ENCODE measurements around the gene TMEM163. TPM values are rescaled to one million over a fixed set of nuclear protein-coding genes. Genes with fewer than 3 reads are reported as not detected.
"Not testable (repeated sequence)": the region's sequence is repeated elsewhere in the genome, so short reads cannot be mapped to it uniquely, and the experiment has no call there.

Gene TMEM163
- total and polyA plus RNA-seq, 2 of the 13 experiments (the other 11 are each of a cell fraction or from before 2014, with no cell fraction given), result 0.05 TPM; not detected in 1

- ATAC-seq (no peak), FAIRE-seq (no peak), DNase-seq (ENCODE audit: low spot score) (no peak)
- H3K27me3 ChIP-seq (ENCODE audit: control insufficient read depth in 1 of 2, insufficient read depth in 2 of 2, low read length in 2 of 2), result no peaks in the 10 kb centered on the region
- CTCF ChIA-PET (ENCODE audit: low intra/inter-chr PET ratio, low total read pairs), result no interaction called here
- intact Hi-C loops (cut with micrococcal nuclease; ENCODE audit: unreplicated experiment) (no loop called here), in situ Hi-C loops (cut with HindIII; ENCODE audit: extremely low pct_ligation_motif_present, low pct_unique_long_range_greater_than_20kb) (no loop called here)
- H3K27ac ChIP-seq (ENCODE audit: extremely low read length, insufficient read depth, low read length), result no peak overlapping the region
- TF ChIP-seq ZNF609 (CRISPR knock-in tag; IDR thresholded peaks at IDR 0.05; ENCODE audit: borderline replicate concordance) (no peak), ZKSCAN8 (CRISPR knock-in tag; IDR thresholded peaks at IDR 0.05; ENCODE audit: borderline replicate concordance) (no peak), FOSL1 (CRISPR knock-in tag; IDR thresholded peaks at IDR 0.05; ENCODE audit: borderline replicate concordance) (no peak), TFAP4 (IDR thresholded peaks at IDR 0.05; ENCODE audit: borderline replicate concordance, low read depth) (no peak), JUNB (CRISPR knock-in tag; IDR thresholded peaks at IDR 0.05; ENCODE audit: borderline replicate concordance) (no peak), KLF6 (CRISPR knock-in tag; IDR thresholded peaks at IDR 0.05) (no peak), RBAK (CRISPR knock-in tag; IDR thresholded peaks at IDR 0.05) (no peak), ZFX (CRISPR knock-in tag; IDR thresholded peaks at IDR 0.05; ENCODE audit: low read depth) (no peak), NFYC (CRISPR knock-in tag; IDR thresholded peaks at IDR 0.05) (no peak)
- H3K9me3 ChIP-seq (ENCODE audit: low read length), result no peaks in the 10 kb centered on the region
- POLR2A ChIA-PET, result no interaction called here
- H3K4me1 ChIP-seq (ENCODE audit: insufficient read depth, low read length), result no peaks in the 10 kb centered on the region
- H2AFZ ChIP-seq (ENCODE audit: low read length), result no peak overlapping the region
- BruUV-seq (replicated peaks), result no TSS peak
- 0% methylated on average over 1 of the region's 1 CpG for WGBS (ENCODE audit: low lambda C conversion rate)
- H3K4me3 ChIP-seq (replicated peaks in 1 of 3; ENCODE audit: insufficient read depth in 1 of 3, low read depth in 2 of 3, low read length in 3 of 3), result no peak overlapping the region
- H4K20me1 ChIP-seq (ENCODE audit: insufficient read depth, low read length), result no peaks in the 10 kb centered on the region
- no peak overlapping the region for H3K9ac ChIP-seq (ENCODE audit: insufficient read depth, low read depth, low read length)
- H3K36me3 ChIP-seq (replicated peaks in 1 of 2; ENCODE audit: control insufficient read depth in 1 of 2, insufficient read depth in 2 of 2, low read length in 2 of 2), result no peaks in the 10 kb centered on the region
- no peaks in the 10 kb centered on the region for H3K79me2 ChIP-seq (ENCODE audit: insufficient read depth, low read length)
- H3K4me2 ChIP-seq (ENCODE audit: low read depth, low read length), result no peak overlapping the region
Observed at GRCh38 chr2:134567666-134568065, 151.1 kb downstream of the TMEM163 start.

- H3K4me2 ChIP-seq (ENCODE audit: low read depth, low read length); CTCF ChIA-PET (ENCODE audit: low intra/inter-chr PET ratio, low total read pairs); FAIRE-seq; intact Hi-C loops (cut with micrococcal nuclease; ENCODE audit: unreplicated experiment); H3K4me3 ChIP-seq (replicated peaks in 1 of 3; ENCODE audit: insufficient read depth in 1 of 3, low read depth in 2 of 3, low read length in 3 of 3); H3K36me3 ChIP-seq (replicated peaks in 1 of 2; ENCODE audit: control insufficient read depth in 1 of 2, insufficient read depth in 2 of 2, low read length in 2 of 2); H3K9ac ChIP-seq (ENCODE audit: insufficient read depth, low read depth, low read length); H3K27ac ChIP-seq (ENCODE audit: extremely low read length, insufficient read depth, low read length); H3K4me1 ChIP-seq (ENCODE audit: insufficient read depth, low read length); H4K20me1 ChIP-seq (ENCODE audit: insufficient read depth, low read length); H2AFZ ChIP-seq (ENCODE audit: low read length); H3K27me3 ChIP-seq (ENCODE audit: control insufficient read depth in 1 of 2, insufficient read depth in 2 of 2, low read length in 2 of 2); H3K9me3 ChIP-seq (ENCODE audit: low read length); H3K79me2 ChIP-seq (ENCODE audit: insufficient read depth, low read length); DNase-seq (ENCODE audit: low spot score); POLR2A ChIA-PET; BruUV-seq (replicated peaks); ATAC-seq; in situ Hi-C loops (cut with HindIII; ENCODE audit: extremely low pct_ligation_motif_present, low pct_unique_long_range_greater_than_20kb): not testable (repeated sequence)
- WGBS (ENCODE audit: low lambda C conversion rate), result 21% methylated on average over 5 of the region's 5 CpGs
Observed at GRCh38 chr2:134564955-134565354, 153.8 kb downstream of the TMEM163 start.

Measured in HepG2 (cell line).